Lower leg skin (tissue), 4 donors: Measurements from ENCODE around the gene LNP1. TPM values are rescaled to one million over a fixed set of nuclear protein-coding genes. Genes with fewer than 3 reads are reported as not detected.
"Not testable (repeated sequence)": the region's sequence is repeated elsewhere in the genome, so short reads cannot be mapped to it uniquely, and the experiment has no call there.

Experiments
- DNase-seq, 2 donors: peaks; one replicate each; pipeline ENCODE4 v3.0.0-alpha.2; 2019; ENCODE audit warnings: low spot score in 2 of 2
- H3K4me3 ChIP-seq: fragments of 200-600 bp; sonication (generic); 2 replicates; pipeline ENCODE4 v1.5.1; 2017; ENCODE audit warnings: mild to moderate bottlenecking, low read depth; ENCODE audit not compliant: poor library complexity, severe bottlenecking
- POLR2A ChIP-seq, 2 donors: fragments of 450-650 bp; IDR thresholded peaks; one replicate each; pipeline ENCODE4 v1.6.1; 2016 to 2017; ENCODE audit warnings: antibody characterized with exemption in 2 of 2, mild to moderate bottlenecking in 1 of 2, moderate library complexity in 1 of 2
- WGBS, 2 donors: methylation state at CpG; one replicate each; pipeline ENCODE4 v1.1.5; 2018; 5-methylcytosine and 5-hydroxymethylcytosine counted together
- intact Hi-C: fragments of 100-400 bp; cut with DNase I; formaldehyde crosslinking; loops from one replicate; pipeline ENCODE4 v1.15.0; 2023; ENCODE audit warnings: low total_unique reads
- total RNA-seq, 4 donors: library from RNA; depleted of rRNA; stranded (reverse); fragments of >200 nt; gene quantifications; one replicate each; pipeline ENCODE4 v1.1.0, GENCODE V29; 2016
- TF ChIP-seq, protein P1 (sequence below), 3 donors: fragments of 450-650 bp; IDR thresholded peaks; one replicate each; pipeline ENCODE4 v1.5.1; 2016; ENCODE audit warnings: antibody characterized with exemption in 3 of 3, mild to moderate bottlenecking in 3 of 3, moderate library complexity in 2 of 3

LNP1 gene
- total RNA-seq, 4 donors from 2014 or later = 0.19 to 1.7 (median 0.85) TPM

DNA sequence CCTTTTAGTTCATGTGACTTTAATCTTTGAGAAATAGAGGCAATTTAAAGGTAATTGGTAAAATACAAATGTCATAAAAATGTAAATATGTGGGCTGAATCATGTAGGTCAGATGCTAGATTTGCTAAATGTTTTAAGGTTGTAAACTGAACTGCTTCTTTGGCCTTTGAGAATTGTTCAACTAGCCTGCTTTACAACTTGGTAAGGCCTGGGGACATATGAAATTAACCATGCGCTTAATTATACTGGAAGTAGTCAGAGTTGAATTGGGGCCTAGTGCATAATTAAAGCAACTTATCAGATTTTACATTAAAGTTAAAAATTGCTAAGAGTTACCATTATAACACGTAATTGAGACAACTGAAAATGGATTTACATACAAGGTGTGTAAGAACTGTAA lies 70.1 kb downstream of the LNP1 start:
- H3K4me3 ChIP-seq = no peak overlapping the region
- WGBS, 2 donors = 57 to 59% methylated on average over 2 of the region's 2 CpGs
- DNase-seq = no peak
- intact Hi-C loops = no loop called here
- no peak for TF ChIP-seq POLR2A (IDR thresholded peaks at IDR 0.05)
- TF ChIP-seq, protein P1, sequence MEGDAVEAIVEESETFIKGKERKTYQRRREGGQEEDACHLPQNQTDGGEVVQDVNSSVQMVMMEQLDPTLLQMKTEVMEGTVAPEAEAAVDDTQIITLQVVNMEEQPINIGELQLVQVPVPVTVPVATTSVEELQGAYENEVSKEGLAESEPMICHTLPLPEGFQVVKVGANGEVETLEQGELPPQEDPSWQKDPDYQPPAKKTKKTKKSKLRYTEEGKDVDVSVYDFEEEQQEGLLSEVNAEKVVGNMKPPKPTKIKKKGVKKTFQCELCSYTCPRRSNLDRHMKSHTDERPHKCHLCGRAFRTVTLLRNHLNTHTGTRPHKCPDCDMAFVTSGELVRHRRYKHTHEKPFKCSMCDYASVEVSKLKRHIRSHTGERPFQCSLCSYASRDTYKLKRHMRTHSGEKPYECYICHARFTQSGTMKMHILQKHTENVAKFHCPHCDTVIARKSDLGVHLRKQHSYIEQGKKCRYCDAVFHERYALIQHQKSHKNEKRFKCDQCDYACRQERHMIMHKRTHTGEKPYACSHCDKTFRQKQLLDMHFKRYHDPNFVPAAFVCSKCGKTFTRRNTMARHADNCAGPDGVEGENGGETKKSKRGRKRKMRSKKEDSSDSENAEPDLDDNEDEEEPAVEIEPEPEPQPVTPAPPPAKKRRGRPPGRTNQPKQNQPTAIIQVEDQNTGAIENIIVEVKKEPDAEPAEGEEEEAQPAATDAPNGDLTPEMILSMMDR (IDR thresholded peaks at IDR 0.05) = no peak

DNA sequence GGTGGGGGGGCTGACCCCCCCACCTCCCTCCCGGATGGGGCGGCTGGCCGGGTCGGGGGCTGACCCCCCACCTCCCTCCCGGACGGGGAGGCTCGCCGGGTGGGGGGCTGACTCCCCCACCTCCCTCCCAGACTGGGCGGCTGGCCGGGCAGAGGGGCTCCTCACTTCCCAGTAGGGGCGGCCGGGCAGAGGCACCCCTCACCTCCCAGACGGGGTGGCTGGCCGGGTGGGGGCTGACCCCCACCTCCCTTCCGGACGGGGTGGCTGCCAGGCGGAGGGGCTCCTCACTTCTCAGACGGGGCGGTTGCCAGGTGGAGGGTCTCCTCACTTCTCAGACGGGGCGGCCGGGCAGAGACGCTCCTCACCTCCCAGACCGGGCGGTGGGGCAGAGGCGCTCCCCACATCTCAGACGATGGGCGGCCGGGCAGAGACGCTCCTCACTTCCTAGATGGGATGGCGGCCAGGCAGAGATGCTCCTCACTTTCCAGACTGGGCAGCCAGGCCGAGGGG lies 76.6 kb downstream of the LNP1 start:
- DNase-seq, intact Hi-C loops, H3K4me3 ChIP-seq: not testable (repeated sequence)
- 95 to 96% methylated on average over 16 to 23 of the region's 32 CpGs for WGBS, 2 donors

DNA sequence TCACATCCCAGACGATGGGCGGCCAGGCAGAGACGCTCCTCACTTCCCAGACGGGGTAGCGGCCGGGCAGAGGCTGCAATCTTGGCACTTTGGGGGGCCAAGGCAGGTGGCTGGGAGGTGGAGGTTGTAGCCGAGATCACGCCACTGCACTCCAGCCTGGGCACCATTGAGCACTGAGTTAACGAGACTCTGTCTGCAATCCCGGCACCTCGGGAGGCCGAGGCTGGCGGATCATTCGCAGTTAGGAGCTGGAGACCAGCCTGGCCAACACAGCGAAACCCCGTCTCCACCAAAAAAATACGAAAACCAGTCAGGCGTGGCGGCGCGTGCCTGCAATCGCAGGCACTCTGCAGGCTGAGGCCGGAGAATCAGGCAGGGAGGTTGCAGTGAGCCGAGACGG lies 77.2 kb downstream of the LNP1 start:
- DNase-seq, H3K4me3 ChIP-seq, intact Hi-C loops: not testable (repeated sequence)
- WGBS, 2 donors = 83 to 84% methylated on average over 6 to 8 of the region's 25 CpGs

DNA sequence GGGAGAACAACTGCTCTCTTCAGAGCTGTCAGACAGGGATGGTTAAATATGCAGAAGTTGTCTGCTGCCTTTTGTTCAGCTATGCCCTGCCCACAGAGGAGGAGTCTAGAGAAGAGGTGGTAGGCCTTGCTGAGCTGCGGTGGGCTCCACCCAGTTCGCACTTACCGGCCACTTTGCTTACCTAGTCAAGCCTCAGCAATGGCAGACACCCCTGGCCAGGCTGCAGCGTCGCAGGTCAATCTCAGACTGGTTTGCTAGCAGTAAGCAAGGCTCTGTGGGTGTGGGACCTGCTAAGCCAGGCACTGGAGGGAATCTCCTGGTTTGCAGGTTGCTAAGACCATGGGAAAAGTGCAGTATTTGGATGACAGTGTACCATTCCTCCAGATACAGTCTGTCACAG lies 78.7 kb downstream of the LNP1 start:
- H3K4me3 ChIP-seq = no peak overlapping the region
- intact Hi-C loops = no loop called here
- 87 to 97% methylated on average over 5 of the region's 5 CpGs for WGBS, 2 donors
- DNase-seq = no peak
- TF ChIP-seq POLR2A (IDR thresholded peaks at IDR 0.05) = no peak

DNA sequence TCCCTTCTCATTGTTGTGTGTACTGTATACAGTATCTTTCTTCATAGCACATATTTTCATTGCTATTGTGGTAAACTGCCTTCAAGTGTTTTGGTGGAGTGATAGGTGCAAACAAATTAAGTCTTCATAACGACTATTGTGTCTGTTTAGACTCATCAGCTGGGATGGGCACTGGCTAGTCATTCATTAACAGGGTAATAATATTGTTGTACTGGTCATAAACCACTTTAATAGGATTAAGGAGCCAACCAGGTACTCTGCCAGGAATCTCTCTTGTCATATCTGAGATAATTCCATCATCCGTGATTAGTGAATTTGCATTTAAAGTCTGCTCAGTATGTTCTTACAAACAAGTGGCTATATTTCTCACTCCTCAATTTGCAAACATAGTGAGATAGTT lies 80.8 kb downstream of the LNP1 start:
- intact Hi-C loops = no loop called here
- WGBS, 2 donors = 54 to 55% methylated on average over 2 of the region's 2 CpGs
- no peak for DNase-seq

DNA sequence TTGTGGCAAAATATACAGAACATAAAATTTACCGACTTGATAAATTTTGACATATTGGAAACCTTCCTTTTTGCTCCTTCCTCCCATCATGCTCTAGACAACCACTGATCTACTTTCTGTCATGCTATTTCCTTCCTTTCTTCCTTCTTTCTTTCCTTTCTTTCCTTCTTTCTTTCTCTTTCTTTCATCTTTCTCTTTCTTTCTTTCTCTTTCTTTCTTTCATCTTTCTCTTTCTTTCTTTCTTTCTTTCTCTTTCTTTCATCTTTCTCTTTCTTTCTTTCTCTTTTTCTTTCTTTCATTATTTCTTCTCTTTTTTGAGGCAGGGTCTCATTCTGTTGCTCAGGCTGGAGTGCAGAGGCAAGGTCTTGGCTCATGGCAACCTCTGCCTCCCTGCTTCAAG lies 82.2 kb downstream of the LNP1 start:
- intact Hi-C loops = no loop called here
- no peak for DNase-seq
- H3K4me3 ChIP-seq = no peak overlapping the region
- WGBS, 2 donors = 96 to 100% methylated on average over 1 of the region's 1 CpG
- TF ChIP-seq, protein P1 (IDR thresholded peaks at IDR 0.05) = no peak
- no peak for TF ChIP-seq POLR2A (IDR thresholded peaks at IDR 0.05)

More for the DNA sequence above, 80.8 kb downstream of the LNP1 start:
- no peak for TF ChIP-seq POLR2A (IDR thresholded peaks at IDR 0.05)
- TF ChIP-seq, protein P1 (IDR thresholded peaks at IDR 0.05) = no peak
- no peak overlapping the region for H3K4me3 ChIP-seq

DNA sequence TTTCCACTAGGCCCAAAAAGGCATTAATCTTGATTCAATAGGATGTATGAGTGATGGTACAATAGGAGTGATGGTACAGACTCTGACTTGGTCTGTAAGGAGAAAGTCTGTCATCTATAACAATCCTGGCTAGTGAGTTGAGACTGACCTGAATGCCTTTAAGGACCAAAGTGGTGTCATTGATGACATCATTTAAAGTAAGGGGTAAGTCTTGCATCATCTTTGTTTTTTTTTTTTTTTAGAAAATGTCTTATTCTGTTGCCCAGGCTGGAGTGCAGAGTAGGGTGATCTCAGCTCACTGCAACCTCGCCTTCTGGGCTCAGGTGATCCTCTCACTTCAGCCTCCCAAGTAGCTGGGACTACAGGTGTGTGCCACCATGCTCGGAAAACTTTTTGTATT lies 85.5 kb downstream of the LNP1 start:
- intact Hi-C loops = no loop called here

More for the DNA sequence above, 85.5 kb downstream of the LNP1 start:
- DNase-seq = no peak
- no peak overlapping the region for H3K4me3 ChIP-seq
- TF ChIP-seq, protein P1 (IDR thresholded peaks at IDR 0.05) = no peak
- no peak for TF ChIP-seq POLR2A (IDR thresholded peaks at IDR 0.05)
- 97% methylated on average over 2 of the region's 2 CpGs for WGBS, 2 donors
